Stimulated activated CD4-positive, alpha-beta T cell treated with anti-CD3 and anti-CD28 coated beads, Interleukin-1b, Interleukin-23, amount 100 ng/mL, for 24 hours (primary cell): ENCODE measurements around the gene TUT7.
"Not testable (repeated sequence)": the region's sequence is repeated elsewhere in the genome, so short reads cannot be mapped to it uniquely, and the experiment has no call there.

Experiments
- DNase-seq, 4 experiments: peaks; one replicate each; pipeline ENCODE4 v3.0.0-alpha.2; 2020; ENCODE audit warnings: low read depth in 4 of 4, low spot score in 1 of 4

Gene TUT7

GRCh38 chr9:86347991-86348390, 6.2 kb downstream of the TUT7 start:
- no peak for DNase-seq

GRCh38 chr9:86344818-86345217, 9.4 kb downstream of the TUT7 start:
- DNase-seq: no peak

- DNase-seq: no peak
Measured at GRCh38 chr9:86342269-86342668, 11.9 kb downstream of the TUT7 start.

DNA sequence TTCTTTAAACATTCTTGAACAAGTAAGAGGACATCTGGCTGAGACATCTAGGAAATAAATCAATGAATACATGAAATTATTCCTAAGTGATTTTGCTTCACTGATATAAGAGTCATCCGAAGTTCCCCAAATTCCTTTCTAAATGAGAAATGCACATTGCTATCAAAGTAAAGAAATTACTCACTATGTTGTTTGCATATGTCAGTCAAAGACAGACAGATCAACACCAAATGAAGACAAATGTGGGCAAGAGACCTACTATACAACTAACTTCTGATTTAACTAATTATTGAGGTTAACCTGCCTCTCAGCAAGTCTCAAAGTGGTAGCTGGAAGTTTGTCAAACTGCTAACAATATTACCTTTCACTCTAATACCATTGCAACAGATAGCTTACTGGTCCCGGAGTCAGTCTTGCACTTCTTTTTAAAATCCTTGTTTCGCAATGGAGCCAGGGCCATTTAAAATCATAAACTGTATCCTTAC, 13.2 kb downstream of the TUT7 start:
- no peak for DNase-seq

DNA sequence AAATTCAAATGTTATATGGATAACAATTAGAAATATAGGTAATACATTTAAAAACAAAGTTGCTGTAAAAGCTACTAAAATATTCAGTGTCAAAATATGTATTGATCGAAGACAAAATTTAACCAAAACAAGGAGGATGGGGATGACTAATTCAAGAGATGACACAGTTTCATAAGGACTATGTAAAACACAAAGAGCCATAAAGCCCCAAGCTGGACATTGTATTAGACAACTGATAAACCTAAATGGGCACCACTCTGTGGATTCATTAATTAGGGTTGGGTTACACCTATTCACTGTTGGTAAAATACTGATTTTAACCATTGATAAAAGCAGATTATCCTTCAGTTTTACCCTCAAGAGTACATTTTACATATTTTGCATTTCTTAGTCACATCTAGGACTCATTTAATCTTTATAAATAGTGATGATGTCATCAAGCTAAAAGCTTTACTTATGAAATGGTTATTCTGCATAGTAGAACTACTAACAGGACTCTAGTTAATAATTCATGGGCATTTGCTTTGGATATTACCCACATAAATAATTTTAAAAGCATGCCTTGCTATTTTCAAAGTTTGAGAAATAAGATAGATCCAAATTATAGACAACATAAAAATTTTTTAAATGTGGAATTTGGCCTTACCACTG, 13.7 kb downstream of the TUT7 start:
- DNase-seq: no peak

GRCh38 chr9:86337469-86338108, 16.6 kb downstream of the TUT7 start:
- DNase-seq: no peak

GRCh38 chr9:86336058-86336457, 18.2 kb downstream of the TUT7 start:
- no peak for DNase-seq

GRCh38 chr9:86333651-86334050, 20.6 kb downstream of the TUT7 start:
- DNase-seq: no peak

GRCh38 chr9:86330186-86330585, 24.0 kb downstream of the TUT7 start:
- no peak for DNase-seq

DNA sequence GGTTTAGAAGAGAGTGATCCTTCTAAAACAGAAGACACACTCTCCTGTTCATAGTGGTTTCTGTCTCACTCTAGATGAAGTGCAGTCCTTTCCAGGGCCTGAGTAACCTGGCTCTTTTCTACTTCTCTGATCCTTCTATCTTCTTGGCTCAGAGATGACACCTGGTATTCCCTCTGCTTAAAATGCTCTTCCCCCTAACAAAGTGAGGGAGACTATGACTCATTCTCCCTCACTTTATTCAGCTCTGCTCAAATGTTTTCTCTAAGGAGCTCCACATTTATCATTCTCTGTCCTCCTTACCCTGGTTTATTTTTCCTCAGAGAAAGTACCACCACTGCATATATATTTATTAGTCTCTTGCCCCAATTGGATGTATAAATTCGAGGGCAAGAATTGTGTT, 24.6 kb downstream of the TUT7 start:
- no peak for DNase-seq

- DNase-seq: no peak
Measured at GRCh38 chr9:86328156-86328555, 26.1 kb downstream of the TUT7 start.

DNA sequence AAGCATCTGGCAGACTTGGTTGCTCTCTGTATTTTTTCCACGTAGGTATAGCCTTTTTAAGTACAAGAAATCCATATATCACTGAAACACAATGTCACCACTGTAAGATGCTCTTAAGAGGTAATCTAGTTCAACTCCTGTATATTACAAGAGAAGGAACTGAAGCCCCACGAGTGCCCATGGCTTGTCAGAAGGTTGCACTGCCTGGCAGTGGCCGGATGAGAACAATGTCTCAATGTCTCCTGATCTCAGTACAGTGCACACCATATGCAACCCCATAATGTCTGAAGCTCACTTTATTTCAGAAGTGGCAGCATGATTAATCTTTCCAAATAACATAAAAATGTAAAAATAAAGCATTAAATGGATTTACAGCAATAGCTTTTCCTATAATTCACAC, 27.7 kb downstream of the TUT7 start:
- DNase-seq: no peak

DNA sequence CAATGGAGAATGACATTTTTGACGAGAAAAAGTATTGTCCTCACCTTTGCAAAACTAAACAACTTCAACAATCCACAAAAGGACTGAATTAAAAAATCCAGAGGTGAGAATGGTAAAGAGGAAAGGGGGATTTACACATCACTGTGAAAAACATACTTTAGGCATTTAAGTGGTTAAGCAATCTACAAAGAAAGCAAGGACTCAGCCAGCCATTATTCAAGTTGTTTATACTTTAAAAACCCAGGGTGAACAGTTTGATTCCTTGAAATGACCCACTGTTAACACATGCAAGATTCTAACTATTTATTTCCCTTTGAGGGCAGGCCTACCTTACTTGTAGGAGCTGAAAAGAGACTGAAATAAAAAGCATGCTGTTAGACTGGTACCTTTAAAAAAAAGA, 29.3 kb downstream of the TUT7 start:
- no peak for DNase-seq

- DNase-seq: no peak
Measured at GRCh38 chr9:86324308-86324707, 29.9 kb downstream of the TUT7 start.

DNA sequence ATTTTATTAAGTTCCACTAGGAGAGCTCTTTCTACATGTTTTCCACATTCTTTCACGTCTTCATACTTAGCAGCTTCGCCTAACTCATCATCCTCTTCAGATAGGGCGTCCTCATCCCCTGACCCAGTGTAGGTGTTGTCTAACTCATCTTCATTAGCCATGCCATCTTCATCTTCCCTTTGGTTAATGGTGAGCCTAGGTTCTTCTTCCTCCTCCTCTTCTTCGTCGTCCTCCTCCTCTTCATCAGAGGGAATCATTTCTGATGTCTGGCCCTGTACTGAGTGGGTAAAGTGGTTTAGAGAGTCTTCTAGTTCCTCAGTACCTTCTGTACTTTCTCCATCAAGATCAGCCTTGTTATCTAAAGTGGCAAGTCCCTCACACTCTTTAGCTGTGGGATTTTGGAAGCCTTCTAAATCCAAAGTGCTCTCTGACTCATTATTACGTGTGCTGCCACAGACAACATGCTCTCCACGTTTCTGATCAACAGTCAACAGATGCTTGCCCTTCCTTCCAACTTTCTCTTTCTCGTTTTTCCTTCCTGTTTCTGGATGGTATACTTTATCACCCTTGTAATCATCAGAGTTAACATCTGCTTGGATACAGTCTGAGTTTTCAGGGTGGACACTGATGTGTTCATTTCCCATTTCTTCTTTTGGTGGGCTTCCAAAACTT, 31.1 kb downstream of the TUT7 start:
- DNase-seq: no peak

DNA sequence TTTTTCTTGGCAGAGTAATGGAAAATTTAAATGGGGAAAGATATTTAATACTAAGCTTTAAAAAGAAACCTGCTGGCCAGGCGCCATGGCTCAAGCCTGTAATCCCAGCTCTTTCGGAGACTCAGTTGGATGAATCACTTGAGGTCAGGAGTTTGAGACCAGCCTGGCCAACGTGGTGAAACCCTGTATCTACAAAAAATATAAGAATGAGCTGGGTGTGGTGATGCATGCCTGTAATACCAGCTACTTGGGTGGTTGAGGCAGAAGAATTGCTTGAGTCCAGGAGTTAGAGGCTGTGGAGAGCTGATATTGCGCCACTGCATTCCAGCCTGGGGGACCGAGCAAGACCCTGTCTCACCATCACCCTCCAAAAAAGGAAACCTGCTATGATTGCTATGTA, 32.8 kb downstream of the TUT7 start:
- no peak for DNase-seq

DNA sequence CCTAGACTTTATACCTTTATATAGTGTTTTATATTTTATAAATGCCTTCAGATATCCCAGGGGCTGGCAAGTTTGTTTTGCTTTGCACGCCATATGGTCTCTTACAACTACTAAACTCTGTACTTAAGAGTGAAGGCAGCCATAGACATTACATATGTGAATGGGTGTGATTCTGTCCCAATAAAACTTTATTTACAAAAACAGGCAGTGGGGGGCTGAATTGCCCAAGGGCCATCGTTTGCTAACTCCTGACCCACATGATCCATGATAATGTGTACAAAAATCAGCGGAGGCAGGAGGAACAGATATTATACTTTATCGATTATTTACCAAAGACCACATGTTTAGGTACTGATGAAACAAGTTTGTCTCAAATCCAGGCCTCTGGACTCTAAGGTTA, 36.0 kb downstream of the TUT7 start:
- DNase-seq: no peak

DNA sequence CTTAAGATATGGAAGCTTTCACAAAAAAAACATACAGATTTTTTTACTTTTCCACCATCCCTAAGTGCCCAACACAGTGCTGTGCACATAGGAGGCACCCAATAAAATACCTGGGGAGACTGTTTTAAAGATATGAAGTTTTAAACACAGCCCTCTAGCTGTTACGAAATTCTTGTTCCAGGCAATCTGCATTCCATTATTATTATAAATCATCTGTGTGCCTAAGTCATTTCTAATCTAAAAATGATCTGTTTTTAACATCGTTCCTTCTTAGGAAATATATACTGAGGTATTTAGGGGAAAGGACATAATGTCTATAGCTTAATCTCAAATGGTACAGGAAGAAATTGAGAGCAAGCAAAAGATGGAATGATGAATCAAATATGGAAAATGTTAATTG, 39.1 kb downstream of the TUT7 start:
- DNase-seq: no peak

- DNase-seq: not testable (repeated sequence)
Measured at GRCh38 chr9:86312959-86313358, 41.3 kb downstream of the TUT7 start.

DNA sequence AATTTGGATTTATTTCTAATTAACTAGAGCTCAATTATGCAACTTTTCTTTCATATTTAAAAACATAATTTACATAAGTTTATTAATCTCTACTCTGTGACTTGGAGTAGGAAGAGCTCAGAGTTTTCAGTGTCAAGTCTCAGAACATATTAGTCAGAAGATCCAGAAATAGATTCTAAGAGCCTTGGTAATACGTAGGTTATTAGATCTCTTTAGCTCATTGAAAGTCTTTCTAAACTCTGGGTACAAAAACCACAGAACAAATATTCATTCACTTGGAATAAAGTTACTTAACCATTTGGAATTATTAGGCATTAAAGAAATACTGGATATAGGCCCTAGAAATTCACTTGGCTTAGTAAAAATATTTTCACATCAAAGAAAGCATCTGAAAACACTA, 45.5 kb downstream of the TUT7 start:
- no peak for DNase-seq

GRCh38 chr9:86304236-86304730, 49.9 kb downstream of the TUT7 start:
- no peak for DNase-seq

- peak in 2 of 4 experiments; percentile 17 to 22 for DNase-seq
Measured at GRCh38 chr9:86303316-86303975, 50.8 kb downstream of the TUT7 start.
